Superior temporal gyrus (tissue), 1 donor: Measurements from ENCODE around the gene CHD2.
"Not testable (repeated sequence)": the region's sequence is repeated elsewhere in the genome, so short reads cannot be mapped to it uniquely, and the experiment has no call there.

ENCODE experiments used
- DNase-seq: peaks from one replicate; pipeline ENCODE4 v3.0.0-alpha.2; 2016; ENCODE audit errors: extremely low spot score

CHD2 gene

GRCh38 chr15:92906020-92906419, 5.9 kb downstream of the CHD2 start:
- DNase-seq = no peak

GRCh38 chr15:92906563-92907081, 6.5 kb downstream of the CHD2 start:
- DNase-seq = no peak

- DNase-seq = no peak
These were observed 7.1 kb downstream of the CHD2 start for GRCh38 chr15:92907229-92907628.

GRCh38 chr15:92907896-92908712, 8.0 kb downstream of the CHD2 start:
- DNase-seq = peak; percentile 75

GRCh38 chr15:92908713-92909057, 8.6 kb downstream of the CHD2 start:
- no peak for DNase-seq

GRCh38 chr15:92909136-92909781, 9.1 kb downstream of the CHD2 start:
- DNase-seq = no peak

GRCh38 chr15:92910451-92910850, 10.3 kb downstream of the CHD2 start:
- DNase-seq = no peak

GRCh38 chr15:92914103-92914499, 14.0 kb downstream of the CHD2 start:
- DNase-seq = peak; percentile 24

- DNase-seq = peak; percentile 15
These were observed 14.7 kb downstream of the CHD2 start for GRCh38 chr15:92914768-92915221.

GRCh38 chr15:92915766-92916435, 15.8 kb downstream of the CHD2 start:
- DNase-seq = peak; percentile 27

- DNase-seq = peak; percentile 98
These were observed 17.7 kb downstream of the CHD2 start for GRCh38 chr15:92917598-92918407.

- DNase-seq = not testable (repeated sequence)
These were observed 18.8 kb downstream of the CHD2 start for GRCh38 chr15:92918881-92919280.

- DNase-seq = no peak
These were observed 20.6 kb downstream of the CHD2 start for GRCh38 chr15:92920595-92921161.

- no peak for DNase-seq
These were observed 21.3 kb downstream of the CHD2 start for GRCh38 chr15:92921215-92922131.

GRCh38 chr15:92922418-92923002, 22.4 kb downstream of the CHD2 start:
- no peak for DNase-seq

GRCh38 chr15:92924216-92924615, 24.1 kb downstream of the CHD2 start:
- DNase-seq = no peak

GRCh38 chr15:92925454-92925853, 25.3 kb downstream of the CHD2 start:
- no peak for DNase-seq

GRCh38 chr15:92928225-92928750, 28.2 kb downstream of the CHD2 start:
- no peak for DNase-seq

- no peak for DNase-seq
These were observed 28.9 kb downstream of the CHD2 start for GRCh38 chr15:92929002-92929401.
